Gastrocnemius medialis (tissue), 4 donors: ENCODE measurements around the gene MRPL2.

Experiments used
- CTCF ChIP-seq, 5 experiments: fragments of 450-650 bp in 3 of 5; fragments of 200-600 bp in 2 of 5; sonication (generic) in 2 of 5; IDR thresholded peaks in 4 of 5; conservative IDR thresholded peaks in 1 of 5; 1 replicate in 4 of 5; 2 replicates in 1 of 5; pipeline ENCODE4 v1.5.1; 2016 to 2019; ENCODE audit warnings: antibody characterized with exemption in 5 of 5, mild to moderate bottlenecking in 3 of 5, moderate library complexity in 3 of 5
- POLR2A ChIP-seq, 2 donors: fragments of 450-650 bp; IDR thresholded peaks; one replicate each; pipeline ENCODE4 v1.6.1; 2017; ENCODE audit warnings: antibody characterized with exemption in 2 of 2, mild to moderate bottlenecking in 2 of 2, moderate library complexity in 2 of 2

- TF ChIP-seq CTCF (IDR thresholded peaks at IDR 0.05 in 4 of 5, conservative IDR thresholded peaks at IDR 0.05 in 1 of 5) (no peak), POLR2A (IDR thresholded peaks at IDR 0.05) (peak; percentile 60 to 73)
These were observed 5.6 kb downstream of the MRPL2 start, which contains the start of gene CUL7 for GRCh38 chr6:43053545-43054205.
